ENCODE results near the gene CTSL.

DNA sequence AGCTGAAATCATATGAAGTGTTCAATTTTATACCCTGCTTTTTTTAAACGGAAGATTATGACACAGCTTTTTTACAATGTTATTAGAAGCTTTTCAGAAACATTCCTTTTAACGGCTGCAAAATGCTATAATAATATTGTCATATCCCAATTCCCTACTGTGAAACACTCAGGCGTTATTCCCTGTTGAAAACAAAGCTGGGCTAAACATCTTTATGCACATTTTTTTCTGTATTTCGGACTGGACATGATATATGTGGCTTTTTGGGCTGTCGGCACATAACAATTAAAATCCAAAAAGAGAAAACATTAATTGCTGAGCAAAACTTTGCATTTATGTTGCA lies 12.0 kb upstream of the CTSL start:
- TF ChIP-seq, protein P1, sequence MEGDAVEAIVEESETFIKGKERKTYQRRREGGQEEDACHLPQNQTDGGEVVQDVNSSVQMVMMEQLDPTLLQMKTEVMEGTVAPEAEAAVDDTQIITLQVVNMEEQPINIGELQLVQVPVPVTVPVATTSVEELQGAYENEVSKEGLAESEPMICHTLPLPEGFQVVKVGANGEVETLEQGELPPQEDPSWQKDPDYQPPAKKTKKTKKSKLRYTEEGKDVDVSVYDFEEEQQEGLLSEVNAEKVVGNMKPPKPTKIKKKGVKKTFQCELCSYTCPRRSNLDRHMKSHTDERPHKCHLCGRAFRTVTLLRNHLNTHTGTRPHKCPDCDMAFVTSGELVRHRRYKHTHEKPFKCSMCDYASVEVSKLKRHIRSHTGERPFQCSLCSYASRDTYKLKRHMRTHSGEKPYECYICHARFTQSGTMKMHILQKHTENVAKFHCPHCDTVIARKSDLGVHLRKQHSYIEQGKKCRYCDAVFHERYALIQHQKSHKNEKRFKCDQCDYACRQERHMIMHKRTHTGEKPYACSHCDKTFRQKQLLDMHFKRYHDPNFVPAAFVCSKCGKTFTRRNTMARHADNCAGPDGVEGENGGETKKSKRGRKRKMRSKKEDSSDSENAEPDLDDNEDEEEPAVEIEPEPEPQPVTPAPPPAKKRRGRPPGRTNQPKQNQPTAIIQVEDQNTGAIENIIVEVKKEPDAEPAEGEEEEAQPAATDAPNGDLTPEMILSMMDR (conservative IDR thresholded peaks at IDR 0.05; ENCODE audit: low read depth, low read length) = no peak
- TF ChIP-seq EZH2 (IDR thresholded peaks at IDR 0.05; ENCODE audit: low read length, unreplicated experiment) = no peak

Measured in PC-3 (cell line).